GM21447 (cell line): ENCODE measurements around the gene NMRK1.
A peak's percentile ranks its signal among the peaks of the same experiment; 100 is the strongest.

Experiments
- ATAC-seq: cut with Tn5 transposase; IDR thresholded peaks from one replicate; pipeline ENCODE4 v1.9.1; 2021; ENCODE audit not compliant: unreplicated experiment

The NMRK1 gene

GRCh38 chr9:75102177-75102790, 14.3 kb upstream of the NMRK1 start:
- ATAC-seq = no peak

DNA sequence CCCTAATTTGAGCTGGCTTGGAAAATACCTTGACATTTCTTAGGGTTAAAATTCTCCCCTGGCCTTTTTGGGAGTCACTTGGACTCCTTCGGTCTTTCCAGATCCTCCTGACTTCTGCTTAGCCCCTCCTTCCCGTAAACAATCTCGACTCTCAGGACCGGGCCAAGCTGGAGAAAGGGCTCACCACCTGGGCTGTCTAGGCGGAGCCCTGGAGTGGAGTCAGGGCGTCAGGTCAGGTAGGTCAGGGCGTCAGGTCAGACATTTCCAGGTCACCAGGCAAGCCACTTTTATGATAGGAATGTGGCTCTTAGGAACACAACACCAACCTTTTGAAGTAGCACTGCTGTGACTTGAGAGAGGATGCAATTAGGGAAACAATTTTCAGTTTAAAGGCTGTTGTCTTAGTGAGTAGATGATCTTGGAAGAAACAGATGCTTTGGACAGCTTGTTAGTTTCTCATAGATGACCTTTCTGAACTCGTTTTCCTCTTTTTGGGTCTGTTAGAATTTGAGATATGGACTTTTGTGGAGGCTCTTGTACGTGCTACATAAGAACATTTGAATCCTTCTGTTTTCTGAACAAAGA, 13.1 kb upstream of the NMRK1 start:
- ATAC-seq = no peak

GRCh38 chr9:75096796-75097195, 8.8 kb upstream of the NMRK1 start:
- ATAC-seq = no peak

GRCh38 chr9:75092766-75093165, 4.8 kb upstream of the NMRK1 start:
- ATAC-seq = no peak

- no peak for ATAC-seq
Measured at GRCh38 chr9:75090579-75090978, 2.6 kb upstream of the NMRK1 start.

- ATAC-seq = no peak
Measured at GRCh38 chr9:75089373-75089766, 1.4 kb upstream of the NMRK1 start.

DNA sequence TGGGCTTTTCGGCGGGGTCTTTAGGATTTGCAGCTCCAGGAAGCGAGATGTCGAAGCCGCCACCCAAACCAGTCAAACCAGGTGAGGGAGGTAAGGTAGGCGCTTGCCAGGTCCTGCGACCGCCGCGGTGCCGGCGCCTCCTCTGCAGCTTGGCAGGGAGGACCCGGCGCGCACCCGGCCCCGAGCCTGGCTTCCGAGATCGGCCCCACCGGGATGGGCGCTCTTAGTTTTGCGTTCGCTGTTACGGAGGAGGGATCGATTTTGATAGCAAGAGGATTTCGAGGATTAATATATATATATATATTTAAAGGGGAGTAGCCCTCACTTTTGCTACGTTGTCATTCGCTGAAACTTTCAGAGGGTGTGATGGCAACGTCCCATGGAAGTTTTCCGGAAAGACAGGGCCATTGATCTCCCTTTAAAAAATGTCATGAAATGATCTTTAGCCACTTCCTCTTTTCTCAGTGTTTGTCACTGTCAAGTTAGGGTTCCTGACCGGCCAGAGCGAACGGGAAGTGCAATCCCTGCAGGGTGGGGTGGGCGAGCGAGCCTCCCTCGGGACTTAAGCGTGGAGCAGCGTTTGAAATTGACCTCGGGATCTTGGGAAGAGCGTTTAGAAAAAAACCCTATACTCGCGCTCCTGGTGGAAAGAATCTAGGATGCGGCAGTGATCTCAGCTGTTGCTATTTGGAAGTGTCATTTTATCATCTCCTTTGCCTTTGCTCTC, 854 bp upstream of the NMRK1 start:
- peak; percentile 45 for ATAC-seq

DNA sequence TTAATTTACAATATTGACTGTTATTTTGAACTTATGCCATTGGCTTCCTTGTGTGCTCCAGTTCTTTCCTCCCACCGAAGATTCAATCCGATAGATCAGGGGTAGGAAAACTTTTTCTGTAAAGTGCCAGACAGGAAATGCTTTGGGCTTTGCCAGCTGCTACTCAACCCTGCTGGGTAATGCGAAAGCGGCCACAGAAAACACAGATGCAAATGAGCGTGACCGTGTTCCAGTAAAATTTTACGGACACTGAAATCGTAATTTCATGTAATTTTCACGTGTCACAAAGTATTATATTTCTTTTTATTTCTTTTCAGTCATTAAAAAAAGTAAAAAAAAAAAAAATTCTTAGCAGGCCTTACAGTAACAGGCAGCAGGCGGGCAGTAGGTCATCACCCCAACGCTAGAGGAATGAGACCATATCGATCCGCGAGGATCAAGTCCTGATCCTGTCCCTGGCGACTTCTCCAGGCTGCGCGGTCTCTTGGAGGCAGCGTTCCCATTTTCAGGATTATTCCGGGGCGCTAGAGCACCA, 599 bp downstream of the NMRK1 start:
- ATAC-seq = peak; percentile 33

GRCh38 chr9:75086541-75087288, 1.2 kb downstream of the NMRK1 start:
- no peak for ATAC-seq

DNA sequence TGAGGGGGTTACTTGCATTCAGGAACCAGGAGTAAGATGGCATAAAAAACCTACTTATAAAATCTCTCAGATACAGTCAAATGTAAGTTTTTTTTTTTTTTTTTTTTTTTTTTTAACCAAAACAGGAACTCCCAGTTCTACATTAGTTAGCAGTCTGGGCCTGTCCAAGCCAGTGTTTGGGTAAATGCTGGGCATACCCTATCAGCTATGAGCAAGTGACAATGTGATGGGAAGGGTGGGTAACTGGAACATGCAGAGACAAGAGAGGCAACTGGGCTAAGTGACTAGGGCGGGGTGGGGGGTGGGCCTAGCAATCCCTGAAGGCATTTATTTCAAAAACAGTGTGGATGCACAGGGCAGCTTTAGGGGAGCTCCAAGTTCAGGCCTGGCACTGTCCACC, 2.3 kb downstream of the NMRK1 start:
- ATAC-seq = no peak

- ATAC-seq = no peak
Measured at GRCh38 chr9:75084081-75084672, 3.8 kb downstream of the NMRK1 start.

DNA sequence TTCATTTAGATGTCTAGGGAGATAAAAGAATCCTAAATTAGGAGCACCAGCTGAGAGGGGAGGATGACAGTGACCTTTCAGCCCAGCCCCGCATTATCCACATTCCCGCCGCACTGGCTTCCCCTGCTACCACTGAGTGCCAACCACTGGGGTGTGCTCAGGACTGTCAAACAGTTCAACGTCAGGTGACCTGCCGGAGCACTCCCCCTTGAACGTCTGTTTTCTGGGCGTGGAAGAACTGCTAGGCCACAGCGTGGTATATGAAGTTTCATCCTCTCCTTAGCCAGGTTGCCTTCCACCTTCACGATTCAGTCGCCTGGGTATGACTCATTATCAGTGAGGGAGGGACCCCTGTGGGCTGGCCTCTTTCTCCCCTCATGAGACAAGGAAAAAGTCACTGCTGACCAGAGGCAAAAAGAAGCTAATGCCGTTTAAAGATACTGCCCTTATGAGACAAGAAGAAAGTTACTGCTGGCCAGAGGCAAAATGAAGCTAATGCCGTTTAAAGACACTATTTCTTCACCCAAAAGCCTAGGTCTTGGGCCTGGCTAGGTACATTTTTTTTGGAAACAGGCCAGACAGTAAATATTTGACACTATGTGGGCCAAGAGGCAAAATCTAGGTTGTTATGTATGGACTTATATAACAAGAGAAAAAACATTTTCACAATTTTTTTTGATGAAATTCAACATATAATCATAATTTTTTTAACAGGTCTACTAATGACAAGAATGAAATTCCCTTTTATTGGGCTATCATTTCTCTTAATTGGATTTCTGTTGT, 4.6 kb downstream of the NMRK1 start:
- ATAC-seq = no peak

GRCh38 chr9:75081632-75082031, 6.3 kb downstream of the NMRK1 start:
- ATAC-seq = no peak

DNA sequence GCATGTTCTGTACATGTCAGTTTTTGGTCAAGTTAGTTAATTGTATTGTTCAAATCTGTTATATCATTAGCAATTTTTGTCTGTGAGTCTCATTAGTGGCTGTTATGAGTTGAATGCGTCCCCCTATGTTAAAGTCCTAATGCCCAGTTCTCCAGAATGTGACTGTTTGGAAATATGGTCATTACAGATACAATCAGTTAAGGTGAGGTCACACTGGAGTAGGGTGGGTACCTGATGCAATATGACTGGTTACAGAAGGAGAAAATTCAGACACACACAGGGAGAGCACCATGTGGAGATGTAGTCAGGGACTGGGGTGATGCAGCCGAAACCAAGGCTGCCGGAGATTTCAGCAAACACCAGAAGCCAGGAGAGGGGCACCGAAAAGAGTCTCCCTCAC, 15.1 kb downstream of the NMRK1 start:
- no peak for ATAC-seq

GRCh38 chr9:75071530-75072122, 16.3 kb downstream of the NMRK1 start:
- ATAC-seq = peak; percentile 58

DNA sequence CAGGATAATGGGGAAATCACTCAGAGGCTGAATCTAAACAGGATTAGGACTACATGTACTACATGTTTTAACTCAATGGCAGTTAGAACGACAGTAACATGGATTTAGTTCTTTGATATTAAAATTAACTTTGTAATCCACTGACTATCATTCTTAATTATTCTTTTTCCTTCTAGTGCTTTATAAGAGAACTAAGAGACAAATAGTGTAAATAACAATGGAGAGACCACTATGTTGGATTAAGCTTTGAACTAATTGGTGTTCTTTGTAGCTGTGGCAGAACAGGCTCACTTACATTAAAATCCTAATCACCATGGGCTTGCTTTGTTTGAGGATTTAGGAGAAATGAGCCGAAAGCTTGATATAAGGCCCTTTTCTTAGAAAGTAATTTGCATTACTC, 18.8 kb downstream of the NMRK1 start:
- ATAC-seq = no peak

DNA sequence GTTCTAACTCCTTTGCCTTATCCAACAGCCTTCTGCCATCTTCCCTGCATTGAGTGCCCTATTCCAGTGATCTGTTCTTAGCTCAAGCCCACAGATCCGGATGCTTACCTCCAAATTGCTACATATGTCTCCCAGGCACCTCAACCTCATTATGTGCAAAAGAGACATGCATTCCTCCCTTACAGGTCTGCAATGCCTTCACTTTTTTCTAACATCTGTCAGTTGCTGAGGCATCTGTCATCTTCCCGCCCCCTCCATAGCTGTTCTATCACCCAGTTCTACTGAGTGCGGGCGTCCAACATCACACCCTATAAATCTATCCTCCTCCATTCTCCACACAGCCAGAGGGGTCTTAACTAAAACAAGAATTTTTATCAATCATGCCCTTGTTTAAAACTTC, 20.1 kb downstream of the NMRK1 start:
- no peak for ATAC-seq

DNA sequence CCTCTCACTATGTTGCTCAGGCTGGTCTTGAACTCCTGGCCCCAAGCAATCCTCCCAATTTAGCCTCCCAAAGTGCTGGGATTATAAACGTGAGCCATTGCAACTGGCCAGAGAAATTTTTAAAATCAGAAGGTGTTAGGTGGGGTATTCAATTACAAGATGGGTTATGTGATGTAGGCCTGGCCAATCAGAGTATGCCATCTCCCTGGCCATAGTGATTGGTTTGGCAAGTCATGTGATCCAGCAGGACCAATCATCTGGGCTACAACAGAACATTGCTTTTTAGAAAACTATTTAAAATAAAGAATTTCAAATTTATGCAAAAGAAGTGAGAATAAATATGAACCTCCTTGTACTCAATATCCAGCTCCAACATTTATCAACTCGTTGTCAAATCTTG, 22.4 kb downstream of the NMRK1 start:
- ATAC-seq = no peak

DNA sequence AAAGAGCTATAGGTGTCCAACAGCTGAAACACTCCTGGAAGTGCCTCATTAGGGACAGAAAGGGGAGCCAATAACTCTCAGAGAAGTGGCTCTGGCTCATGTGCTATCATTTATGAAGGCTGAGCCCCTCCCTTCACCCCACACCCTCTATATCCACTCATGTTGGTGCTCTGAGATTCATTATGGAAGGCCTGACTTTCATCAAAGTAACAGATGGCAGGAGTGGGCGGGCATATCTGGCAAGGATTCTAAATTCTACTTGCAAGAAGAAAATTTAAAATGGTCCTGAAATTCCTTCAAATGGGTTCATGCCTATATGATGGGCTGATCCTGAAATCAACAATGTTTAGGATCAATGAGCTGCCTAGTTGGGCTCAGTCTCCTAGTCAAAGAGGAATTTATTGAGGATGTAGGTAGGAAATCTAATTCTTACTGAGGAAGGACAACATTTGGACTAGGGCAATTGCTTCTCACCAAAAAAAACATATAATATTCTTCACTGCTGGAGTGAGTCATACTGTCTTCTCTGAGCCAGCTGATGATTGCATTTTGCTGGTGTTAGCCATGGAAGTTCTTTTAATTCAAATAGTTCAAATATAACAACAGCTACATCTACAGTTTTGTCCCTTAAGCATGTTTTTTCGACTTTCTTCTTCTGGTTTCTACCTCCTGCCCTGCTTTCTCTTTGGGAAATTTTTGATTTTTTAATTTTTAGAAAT, 23.5 kb downstream of the NMRK1 start:
- no peak for ATAC-seq
